Adipocyte (in vitro differentiated cells): ENCODE data around the gene CDH11.

Source experiments
- DNase-seq: peaks from one replicate; pipeline ENCODE4 v3.0.0-alpha.2; 2015; ENCODE audit warnings: low read depth
- H3K27me3 ChIP-seq: replicated peaks from 2 replicates; pipeline ENCODE4 v1.7.0; 2013; ENCODE audit warnings: mild to moderate bottlenecking, low read length, moderate library complexity; ENCODE audit not compliant: control insufficient read depth, insufficient read depth
- H3K36me3 ChIP-seq: 2 replicates; pipeline ENCODE4 v1.7.0; 2013; ENCODE audit warnings: low read length, mild to moderate bottlenecking, moderate library complexity; ENCODE audit not compliant: control insufficient read depth, insufficient read depth, severe bottlenecking
- H3K4me1 ChIP-seq: 2 replicates; pipeline ENCODE4 v1.7.0; 2013; ENCODE audit warnings: mild to moderate bottlenecking, low read length, moderate library complexity; ENCODE audit not compliant: control insufficient read depth, insufficient read depth
- H3K4me3 ChIP-seq: 2 replicates; pipeline ENCODE4 v1.7.0; 2013; ENCODE audit warnings: mild to moderate bottlenecking, low read length, moderate library complexity
- H3K9ac ChIP-seq: 2 replicates; pipeline ENCODE4 v1.7.0; 2013; ENCODE audit warnings: mild to moderate bottlenecking, low read length, moderate library complexity
- H3K9me3 ChIP-seq: 2 replicates; pipeline ENCODE4 v1.7.0; 2013; ENCODE audit warnings: mild to moderate bottlenecking, low read length, moderate library complexity; ENCODE audit not compliant: control insufficient read depth

Gene CDH11

DNA sequence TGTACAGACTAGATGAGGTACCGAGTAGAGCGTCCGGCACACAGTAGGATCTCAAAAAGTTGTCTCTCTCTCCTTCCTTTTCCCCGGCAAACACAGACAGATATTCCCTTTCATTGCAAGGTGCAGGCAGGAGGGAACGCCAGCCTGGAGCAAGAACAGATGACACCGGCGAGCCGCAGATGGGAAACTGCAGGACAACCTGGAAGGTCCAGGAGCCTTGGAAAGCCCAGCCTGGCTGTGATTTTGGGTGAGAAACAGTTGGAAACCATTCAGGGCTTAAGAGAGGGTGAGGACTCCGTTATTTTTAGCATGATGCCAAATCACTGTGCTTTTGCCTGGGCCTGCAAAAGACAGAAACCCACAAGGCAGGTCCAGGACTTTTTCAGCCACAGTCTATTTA lies 7.3 kb downstream of the CDH11 start:
- Histone ChIP-seq H3K4me3 (no peak overlapping the region), H3K9me3 (no peaks in the 10 kb centered on the region), H3K9ac (no peak overlapping the region), H3K36me3 (peaks cover 12% of the 10 kb centered on the region), H3K4me1 (peaks cover 46% of the 10 kb centered on the region), H3K27me3 (no peaks in the 10 kb centered on the region)
- peak; percentile 25 for DNase-seq

DNA sequence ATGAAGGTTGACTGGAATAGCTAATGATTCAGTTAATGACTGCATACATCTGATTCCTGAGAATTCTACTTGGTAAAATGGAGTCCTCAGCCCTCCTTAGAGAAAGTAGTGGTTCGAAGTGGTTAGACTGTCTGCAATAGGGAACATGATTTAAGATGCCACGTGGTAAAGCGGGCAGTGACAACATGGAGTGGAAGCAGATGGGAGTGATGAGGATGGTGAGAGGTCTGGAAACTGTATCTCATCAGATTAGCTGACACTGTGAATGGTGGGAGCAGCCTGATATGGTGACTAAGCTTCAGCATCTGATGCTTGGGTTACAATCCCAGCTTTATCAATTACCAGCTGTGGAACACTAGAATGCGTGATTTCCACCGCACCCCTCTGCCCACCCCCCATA lies 8.4 kb downstream of the CDH11 start:
- H3K9ac ChIP-seq: no peak overlapping the region
- H3K9me3 ChIP-seq: no peaks in the 10 kb centered on the region
- no peak for DNase-seq
- H3K36me3 ChIP-seq: peaks cover 12% of the 10 kb centered on the region
- H3K27me3 ChIP-seq: no peaks in the 10 kb centered on the region
- H3K4me1 ChIP-seq: peaks cover 35% of the 10 kb centered on the region
- no peak overlapping the region for H3K4me3 ChIP-seq

DNA sequence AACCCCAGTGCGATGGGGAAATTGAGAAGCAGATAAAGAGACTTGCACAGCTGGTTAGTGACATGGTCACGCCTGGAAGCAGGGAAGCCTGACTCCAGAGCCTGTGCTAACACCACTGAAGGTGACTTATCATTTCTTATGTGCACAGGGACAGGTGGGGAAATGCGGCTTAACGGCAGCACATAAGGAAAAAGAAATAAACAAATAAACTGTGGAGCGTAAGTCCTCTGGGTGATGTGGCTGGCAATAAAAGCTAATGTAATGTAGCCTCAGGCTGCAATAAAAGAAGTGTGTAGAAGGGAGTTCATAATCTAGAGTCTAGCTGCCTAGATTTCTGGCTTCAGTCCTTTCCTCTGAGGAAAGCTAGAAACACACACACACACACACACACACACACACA lies 10.6 kb downstream of the CDH11 start:
- peaks cover 12% of the 10 kb centered on the region for H3K36me3 ChIP-seq
- no peak overlapping the region for H3K9ac ChIP-seq
- no peak overlapping the region for H3K4me3 ChIP-seq
- H3K27me3 ChIP-seq: no peaks in the 10 kb centered on the region
- DNase-seq: no peak
- H3K4me1 ChIP-seq: peaks cover 14% of the 10 kb centered on the region
- no peaks in the 10 kb centered on the region for H3K9me3 ChIP-seq

DNA sequence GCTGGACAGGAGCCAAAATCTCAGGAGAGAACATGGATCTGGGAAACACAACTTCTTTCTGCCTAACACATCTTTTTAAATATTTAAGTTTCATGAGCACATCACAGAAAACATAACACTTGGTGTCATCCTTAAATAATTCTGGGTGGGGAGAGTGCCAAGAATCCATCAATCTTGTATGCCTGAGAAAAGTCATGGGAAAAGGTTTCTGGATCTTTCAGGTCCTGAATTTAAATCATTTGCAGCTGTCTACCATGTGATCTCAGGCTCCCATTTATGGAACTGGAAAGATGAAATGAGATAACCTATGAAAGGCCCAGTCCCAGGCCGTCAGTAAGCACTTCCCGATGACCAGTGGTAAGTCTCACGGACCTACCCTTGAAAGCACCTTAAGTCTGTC lies 15.1 kb downstream of the CDH11 start:
- H3K36me3 ChIP-seq: peaks cover 4% of the 10 kb centered on the region
- no peak overlapping the region for H3K4me3 ChIP-seq
- no peaks in the 10 kb centered on the region for H3K27me3 ChIP-seq
- H3K9ac ChIP-seq: no peak overlapping the region
- no peaks in the 10 kb centered on the region for H3K4me1 ChIP-seq
- H3K9me3 ChIP-seq: no peaks in the 10 kb centered on the region
- DNase-seq: peak; percentile 9

DNA sequence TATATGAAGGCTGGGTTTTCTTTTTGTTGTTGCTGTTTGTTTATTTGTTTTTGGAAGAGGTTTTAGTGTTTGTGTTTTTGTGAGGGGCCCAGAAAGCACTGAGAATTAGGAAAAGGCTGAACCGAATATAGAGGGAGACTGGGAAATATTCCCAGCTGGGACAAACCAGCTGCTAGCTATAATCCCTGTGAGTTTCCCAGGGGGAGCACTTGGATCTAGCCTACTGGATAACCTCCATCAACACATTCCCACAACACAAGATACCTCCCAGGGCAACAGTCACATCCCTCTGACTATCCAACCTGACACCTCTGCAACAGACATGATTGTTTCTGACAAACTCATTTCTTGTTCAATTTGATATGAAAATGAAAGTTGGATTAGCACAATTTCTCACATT lies 16.7 kb downstream of the CDH11 start:
- H3K4me1 ChIP-seq: no peaks in the 10 kb centered on the region
- H3K27me3 ChIP-seq: no peaks in the 10 kb centered on the region
- H3K4me3 ChIP-seq: no peak overlapping the region
- H3K9ac ChIP-seq: no peak overlapping the region
- peak; percentile 13 for DNase-seq
- H3K36me3 ChIP-seq: peaks cover 4% of the 10 kb centered on the region
- no peaks in the 10 kb centered on the region for H3K9me3 ChIP-seq

DNA sequence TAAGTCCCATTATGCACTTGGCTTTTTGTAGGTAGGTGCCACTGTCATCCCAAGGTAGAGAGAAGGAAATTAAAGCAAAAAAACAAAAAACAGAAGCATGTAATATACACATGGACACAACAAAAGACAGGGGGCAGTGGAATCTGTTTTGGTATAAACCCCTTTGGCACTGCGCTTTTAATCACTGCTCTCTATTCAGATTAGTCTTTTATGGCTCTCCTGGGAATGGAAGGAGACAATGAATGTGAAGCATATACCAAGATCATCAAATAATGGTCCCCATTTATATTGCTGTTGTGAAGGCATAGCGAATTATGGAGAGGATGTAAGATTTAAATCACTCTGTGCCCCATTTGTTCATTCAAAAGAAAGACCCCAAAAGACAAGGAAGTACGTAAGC lies 17.4 kb downstream of the CDH11 start:
- Histone ChIP-seq H3K4me3 (no peak overlapping the region), H3K9ac (no peak overlapping the region), H3K27me3 (no peaks in the 10 kb centered on the region), H3K4me1 (no peaks in the 10 kb centered on the region), H3K36me3 (peaks cover 4% of the 10 kb centered on the region), H3K9me3 (no peaks in the 10 kb centered on the region)
- no peak for DNase-seq

DNA sequence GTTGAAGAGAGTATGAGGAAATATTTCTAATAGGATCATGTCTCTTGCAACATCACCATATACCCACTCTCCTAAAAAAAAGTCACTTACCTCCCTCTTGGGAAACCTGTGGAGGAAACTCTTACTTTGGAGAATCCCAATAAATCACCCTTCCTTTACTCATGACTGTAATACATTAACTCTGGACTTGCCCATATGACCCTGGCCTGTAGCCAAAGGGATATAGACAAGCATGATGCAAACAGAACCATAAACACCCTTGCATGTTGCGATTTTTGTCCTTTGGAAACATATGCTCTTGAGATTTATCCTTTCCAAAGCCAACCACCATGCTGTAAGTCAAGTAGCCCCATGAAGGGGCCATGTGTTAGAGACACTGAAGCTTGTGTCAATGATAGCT lies 19.5 kb downstream of the CDH11 start:
- Histone ChIP-seq H3K36me3 (peaks cover 4% of the 10 kb centered on the region), H3K9me3 (no peaks in the 10 kb centered on the region), H3K4me1 (no peaks in the 10 kb centered on the region), H3K9ac (no peak overlapping the region), H3K4me3 (no peak overlapping the region), H3K27me3 (no peaks in the 10 kb centered on the region)
- no peak for DNase-seq

DNA sequence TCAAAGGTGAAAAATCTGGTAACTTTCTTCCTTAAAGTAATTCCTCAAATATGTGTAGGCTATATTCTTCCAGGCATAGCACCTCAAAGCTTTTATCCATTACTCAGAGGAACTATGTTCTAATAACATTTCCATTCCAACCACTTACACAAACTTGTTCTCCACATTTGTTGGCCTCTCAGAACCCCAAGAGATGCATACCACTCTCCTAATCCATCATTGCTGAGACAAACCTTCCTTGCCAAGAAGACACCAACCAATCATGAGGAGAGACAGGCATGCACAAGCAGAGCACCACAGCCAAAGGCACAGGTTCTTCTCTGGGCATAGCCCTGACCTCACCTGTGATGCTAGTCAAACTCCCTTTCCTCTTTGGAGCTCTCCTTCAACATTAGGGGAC lies 20.9 kb downstream of the CDH11 start:
- DNase-seq: no peak
- H3K4me3 ChIP-seq: no peak overlapping the region
- H3K4me1 ChIP-seq: no peaks in the 10 kb centered on the region
- H3K9me3 ChIP-seq: no peaks in the 10 kb centered on the region
- no peak overlapping the region for H3K9ac ChIP-seq
- H3K36me3 ChIP-seq: peaks cover 4% of the 10 kb centered on the region
- no peaks in the 10 kb centered on the region for H3K27me3 ChIP-seq

DNA sequence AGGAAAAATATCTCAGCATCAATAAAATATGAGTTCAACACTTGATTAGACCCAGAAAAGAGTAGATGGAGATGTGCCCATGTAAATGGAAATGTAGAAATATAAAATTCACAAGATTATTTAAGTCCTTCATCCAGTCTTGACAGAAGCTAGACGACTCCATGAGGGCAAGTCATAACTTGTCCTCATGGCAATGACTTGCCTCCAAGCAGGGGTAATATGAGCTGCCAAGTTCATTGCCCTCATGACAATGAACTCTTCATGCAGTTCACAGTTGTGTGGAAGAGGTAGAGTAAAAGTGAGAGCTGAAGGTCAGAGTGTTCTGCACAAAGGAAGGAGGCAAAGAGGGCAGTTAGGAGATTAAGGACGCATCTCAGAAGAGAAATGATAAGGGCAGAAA lies 22.3 kb downstream of the CDH11 start:
- Histone ChIP-seq H3K27me3 (no peaks in the 10 kb centered on the region), H3K4me3 (no peak overlapping the region), H3K9me3 (no peaks in the 10 kb centered on the region), H3K4me1 (no peaks in the 10 kb centered on the region), H3K36me3 (peaks cover 7% of the 10 kb centered on the region), H3K9ac (no peak overlapping the region)
- DNase-seq: no peak

DNA sequence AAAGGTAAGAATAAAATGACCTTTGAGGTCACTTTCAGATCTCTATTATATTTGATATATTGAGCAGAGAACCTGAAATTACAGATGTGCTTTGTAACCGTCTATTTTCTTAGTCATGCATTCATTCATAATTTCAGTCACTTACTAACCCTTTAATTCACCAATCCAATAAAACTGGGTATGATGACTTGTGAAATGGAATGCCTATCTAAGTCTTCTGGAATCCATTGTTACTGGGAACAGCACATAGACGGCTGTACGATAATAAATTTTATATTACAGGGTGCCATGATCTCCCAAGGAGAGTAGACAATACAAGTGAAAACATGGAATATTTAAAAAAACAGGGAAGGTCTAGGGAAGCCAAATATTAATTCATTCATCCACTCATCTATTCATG lies 22.9 kb downstream of the CDH11 start:
- no peaks in the 10 kb centered on the region for H3K27me3 ChIP-seq
- H3K4me1 ChIP-seq: no peaks in the 10 kb centered on the region
- no peak overlapping the region for H3K4me3 ChIP-seq
- H3K9ac ChIP-seq: no peak overlapping the region
- H3K36me3 ChIP-seq: peaks cover 10% of the 10 kb centered on the region
- H3K9me3 ChIP-seq: no peaks in the 10 kb centered on the region
- no peak for DNase-seq

DNA sequence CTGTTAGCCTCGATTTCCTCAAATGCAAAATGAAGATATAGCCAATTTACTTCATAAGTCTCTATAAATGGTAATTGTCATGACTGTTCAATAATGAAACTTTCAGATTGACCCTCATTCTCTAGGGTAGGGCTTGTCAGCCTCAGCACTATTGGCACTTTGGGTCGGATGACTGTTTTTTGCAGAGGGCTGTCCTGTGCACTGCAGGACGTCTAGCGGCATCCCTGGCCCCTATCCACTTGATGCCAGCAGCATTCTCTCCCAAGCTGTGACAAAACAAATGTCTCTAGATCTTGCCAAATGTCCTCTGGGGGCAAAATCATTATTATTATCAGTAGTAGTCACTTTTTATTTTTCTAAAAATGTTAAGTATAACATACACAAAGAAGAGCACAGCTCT lies 24.6 kb downstream of the CDH11 start:
- Histone ChIP-seq H3K36me3 (peaks cover 6% of the 10 kb centered on the region), H3K9me3 (no peaks in the 10 kb centered on the region), H3K4me3 (no peak overlapping the region), H3K27me3 (no peaks in the 10 kb centered on the region), H3K9ac (no peak overlapping the region), H3K4me1 (no peaks in the 10 kb centered on the region)
- no peak for DNase-seq

DNA sequence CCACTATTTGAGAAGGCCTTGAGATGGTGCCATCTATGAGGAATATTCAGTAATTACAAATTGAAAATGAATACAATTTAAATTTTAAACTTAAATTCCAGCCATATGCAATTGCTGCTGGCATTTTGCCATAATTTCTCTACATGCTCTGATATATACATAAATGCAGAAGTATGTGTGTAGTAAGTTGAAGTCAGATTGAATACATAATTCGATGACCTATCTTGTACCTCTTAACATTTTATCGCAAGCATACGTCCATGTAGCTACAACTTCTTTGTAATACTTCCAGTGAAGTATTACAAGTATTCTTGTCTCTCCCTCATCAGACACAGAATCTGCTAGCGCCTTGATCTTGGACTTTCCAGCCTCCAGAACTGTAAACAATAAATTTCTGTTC lies 26.0 kb downstream of the CDH11 start:
- Histone ChIP-seq H3K9me3 (no peaks in the 10 kb centered on the region), H3K4me3 (no peak overlapping the region), H3K9ac (no peak overlapping the region), H3K27me3 (no peaks in the 10 kb centered on the region), H3K36me3 (peaks cover 6% of the 10 kb centered on the region), H3K4me1 (no peaks in the 10 kb centered on the region)
- DNase-seq: no peak
